ENCODE measurements around the gene TMEM38B. TPM values are rescaled to one million over a fixed set of nuclear protein-coding genes. Genes with fewer than 3 reads are reported as not detected.

Gene TMEM38B
- total and polyA plus RNA-seq, 2 experiments from 2014 or later, result 9.4 to 14.7 TPM

DNA sequence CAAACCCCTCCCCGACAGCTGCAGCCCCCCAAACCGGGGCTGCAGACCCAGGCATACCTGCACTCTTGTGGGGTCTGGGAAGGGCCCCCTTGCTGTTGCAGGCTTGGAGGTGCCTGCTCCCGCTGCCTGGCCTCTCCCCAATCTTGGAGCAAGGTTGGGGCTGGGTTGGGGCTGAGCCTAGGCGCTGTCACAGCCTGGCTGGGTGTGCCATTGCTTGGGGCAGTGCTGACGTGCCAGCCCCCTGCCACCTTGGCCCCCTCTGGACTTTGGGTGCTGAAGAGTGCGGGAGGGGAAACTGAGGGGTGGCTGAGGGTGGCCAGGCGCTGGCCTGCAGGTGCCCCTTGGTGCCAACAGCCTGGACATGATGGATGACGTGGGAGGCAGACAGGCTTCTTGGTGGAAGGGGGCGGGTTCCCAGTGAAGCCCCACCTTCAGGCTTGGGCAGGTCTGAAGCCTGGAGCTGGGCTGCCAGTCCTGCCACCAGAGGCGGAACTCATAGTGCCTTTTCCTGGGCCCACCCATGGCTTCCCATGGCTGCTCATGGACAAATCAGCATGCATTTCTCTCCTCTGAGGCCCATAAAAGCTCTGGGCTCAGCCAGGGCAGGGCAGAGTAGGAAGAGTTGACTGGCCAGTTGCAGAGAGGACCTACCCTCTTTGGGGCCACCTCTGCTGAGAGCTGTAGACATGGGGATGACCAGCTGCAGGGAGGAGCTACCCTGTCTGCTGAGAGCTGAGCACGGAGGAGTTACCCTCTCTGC is 19.1 kb downstream of the TMEM38B start:
- Histone ChIP-seq H3K27ac (ENCODE audit: low read depth) (no peak overlapping the region), H3K4me2 (no peak overlapping the region), H3F3A (replicated peaks; ENCODE audit: low read depth) (no peaks in the 10 kb centered on the region), H3K27me3 (ENCODE audit: insufficient read depth) (no peaks in the 10 kb centered on the region), H3K4me3 (no peak overlapping the region), H2AFZ (no peak overlapping the region), H4K20me1 (replicated peaks; ENCODE audit: insufficient read depth) (no peaks in the 10 kb centered on the region), H3K79me2 (replicated peaks; ENCODE audit: insufficient read depth) (no peaks in the 10 kb centered on the region), H3K4me1 (ENCODE audit: insufficient read depth) (no peaks in the 10 kb centered on the region), H3K9me2 (ENCODE audit: insufficient read depth) (no peaks in the 10 kb centered on the region), H3K36me3 (ENCODE audit: insufficient read depth) (no peaks in the 10 kb centered on the region)
- ATAC-seq, result no peak
- no peak for DNase-seq (ENCODE audit: low spot score)
- H3K4me3 Mint-ChIP-seq, result no peak overlapping the region
- TF ChIP-seq CREB1 (CRISPR knock-in tag; IDR thresholded peaks at IDR 0.05; ENCODE audit: low read depth) (no peak), STAT1 (IDR thresholded peaks at IDR 0.05; ENCODE audit: unreplicated experiment) (no peak), NANOG (IDR thresholded peaks at IDR 0.05; ENCODE audit: borderline replicate concordance) (no peak), JUNB (IDR thresholded peaks at IDR 0.05; ENCODE audit: unreplicated experiment) (no peak), ZNF331 (CRISPR knock-in tag; IDR thresholded peaks at IDR 0.05; ENCODE audit: low read depth) (no peak), ZNF114 (CRISPR knock-in tag; IDR thresholded peaks at IDR 0.05) (no peak), EZH2 (IDR thresholded peaks at IDR 0.05; ENCODE audit: low read depth, unreplicated experiment) (no peak), EZH2phosphoT487 (IDR thresholded peaks at IDR 0.05; ENCODE audit: unreplicated experiment) (no peak), POLR2AphosphoS5 (IDR thresholded peaks at IDR 0.05; ENCODE audit: low read depth) (no peak)
- TF ChIP-seq, protein P1, sequence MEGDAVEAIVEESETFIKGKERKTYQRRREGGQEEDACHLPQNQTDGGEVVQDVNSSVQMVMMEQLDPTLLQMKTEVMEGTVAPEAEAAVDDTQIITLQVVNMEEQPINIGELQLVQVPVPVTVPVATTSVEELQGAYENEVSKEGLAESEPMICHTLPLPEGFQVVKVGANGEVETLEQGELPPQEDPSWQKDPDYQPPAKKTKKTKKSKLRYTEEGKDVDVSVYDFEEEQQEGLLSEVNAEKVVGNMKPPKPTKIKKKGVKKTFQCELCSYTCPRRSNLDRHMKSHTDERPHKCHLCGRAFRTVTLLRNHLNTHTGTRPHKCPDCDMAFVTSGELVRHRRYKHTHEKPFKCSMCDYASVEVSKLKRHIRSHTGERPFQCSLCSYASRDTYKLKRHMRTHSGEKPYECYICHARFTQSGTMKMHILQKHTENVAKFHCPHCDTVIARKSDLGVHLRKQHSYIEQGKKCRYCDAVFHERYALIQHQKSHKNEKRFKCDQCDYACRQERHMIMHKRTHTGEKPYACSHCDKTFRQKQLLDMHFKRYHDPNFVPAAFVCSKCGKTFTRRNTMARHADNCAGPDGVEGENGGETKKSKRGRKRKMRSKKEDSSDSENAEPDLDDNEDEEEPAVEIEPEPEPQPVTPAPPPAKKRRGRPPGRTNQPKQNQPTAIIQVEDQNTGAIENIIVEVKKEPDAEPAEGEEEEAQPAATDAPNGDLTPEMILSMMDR (conservative IDR thresholded peaks at IDR 0.05; ENCODE audit: low read depth in 2 of 2), result no peak
- TF ChIP-seq, protein P2, sequence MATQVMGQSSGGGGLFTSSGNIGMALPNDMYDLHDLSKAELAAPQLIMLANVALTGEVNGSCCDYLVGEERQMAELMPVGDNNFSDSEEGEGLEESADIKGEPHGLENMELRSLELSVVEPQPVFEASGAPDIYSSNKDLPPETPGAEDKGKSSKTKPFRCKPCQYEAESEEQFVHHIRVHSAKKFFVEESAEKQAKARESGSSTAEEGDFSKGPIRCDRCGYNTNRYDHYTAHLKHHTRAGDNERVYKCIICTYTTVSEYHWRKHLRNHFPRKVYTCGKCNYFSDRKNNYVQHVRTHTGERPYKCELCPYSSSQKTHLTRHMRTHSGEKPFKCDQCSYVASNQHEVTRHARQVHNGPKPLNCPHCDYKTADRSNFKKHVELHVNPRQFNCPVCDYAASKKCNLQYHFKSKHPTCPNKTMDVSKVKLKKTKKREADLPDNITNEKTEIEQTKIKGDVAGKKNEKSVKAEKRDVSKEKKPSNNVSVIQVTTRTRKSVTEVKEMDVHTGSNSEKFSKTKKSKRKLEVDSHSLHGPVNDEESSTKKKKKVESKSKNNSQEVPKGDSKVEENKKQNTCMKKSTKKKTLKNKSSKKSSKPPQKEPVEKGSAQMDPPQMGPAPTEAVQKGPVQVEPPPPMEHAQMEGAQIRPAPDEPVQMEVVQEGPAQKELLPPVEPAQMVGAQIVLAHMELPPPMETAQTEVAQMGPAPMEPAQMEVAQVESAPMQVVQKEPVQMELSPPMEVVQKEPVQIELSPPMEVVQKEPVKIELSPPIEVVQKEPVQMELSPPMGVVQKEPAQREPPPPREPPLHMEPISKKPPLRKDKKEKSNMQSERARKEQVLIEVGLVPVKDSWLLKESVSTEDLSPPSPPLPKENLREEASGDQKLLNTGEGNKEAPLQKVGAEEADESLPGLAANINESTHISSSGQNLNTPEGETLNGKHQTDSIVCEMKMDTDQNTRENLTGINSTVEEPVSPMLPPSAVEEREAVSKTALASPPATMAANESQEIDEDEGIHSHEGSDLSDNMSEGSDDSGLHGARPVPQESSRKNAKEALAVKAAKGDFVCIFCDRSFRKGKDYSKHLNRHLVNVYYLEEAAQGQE (IDR thresholded peaks at IDR 0.05; ENCODE audit: unreplicated experiment), result no peak
- TF ChIP-seq, protein P3, sequence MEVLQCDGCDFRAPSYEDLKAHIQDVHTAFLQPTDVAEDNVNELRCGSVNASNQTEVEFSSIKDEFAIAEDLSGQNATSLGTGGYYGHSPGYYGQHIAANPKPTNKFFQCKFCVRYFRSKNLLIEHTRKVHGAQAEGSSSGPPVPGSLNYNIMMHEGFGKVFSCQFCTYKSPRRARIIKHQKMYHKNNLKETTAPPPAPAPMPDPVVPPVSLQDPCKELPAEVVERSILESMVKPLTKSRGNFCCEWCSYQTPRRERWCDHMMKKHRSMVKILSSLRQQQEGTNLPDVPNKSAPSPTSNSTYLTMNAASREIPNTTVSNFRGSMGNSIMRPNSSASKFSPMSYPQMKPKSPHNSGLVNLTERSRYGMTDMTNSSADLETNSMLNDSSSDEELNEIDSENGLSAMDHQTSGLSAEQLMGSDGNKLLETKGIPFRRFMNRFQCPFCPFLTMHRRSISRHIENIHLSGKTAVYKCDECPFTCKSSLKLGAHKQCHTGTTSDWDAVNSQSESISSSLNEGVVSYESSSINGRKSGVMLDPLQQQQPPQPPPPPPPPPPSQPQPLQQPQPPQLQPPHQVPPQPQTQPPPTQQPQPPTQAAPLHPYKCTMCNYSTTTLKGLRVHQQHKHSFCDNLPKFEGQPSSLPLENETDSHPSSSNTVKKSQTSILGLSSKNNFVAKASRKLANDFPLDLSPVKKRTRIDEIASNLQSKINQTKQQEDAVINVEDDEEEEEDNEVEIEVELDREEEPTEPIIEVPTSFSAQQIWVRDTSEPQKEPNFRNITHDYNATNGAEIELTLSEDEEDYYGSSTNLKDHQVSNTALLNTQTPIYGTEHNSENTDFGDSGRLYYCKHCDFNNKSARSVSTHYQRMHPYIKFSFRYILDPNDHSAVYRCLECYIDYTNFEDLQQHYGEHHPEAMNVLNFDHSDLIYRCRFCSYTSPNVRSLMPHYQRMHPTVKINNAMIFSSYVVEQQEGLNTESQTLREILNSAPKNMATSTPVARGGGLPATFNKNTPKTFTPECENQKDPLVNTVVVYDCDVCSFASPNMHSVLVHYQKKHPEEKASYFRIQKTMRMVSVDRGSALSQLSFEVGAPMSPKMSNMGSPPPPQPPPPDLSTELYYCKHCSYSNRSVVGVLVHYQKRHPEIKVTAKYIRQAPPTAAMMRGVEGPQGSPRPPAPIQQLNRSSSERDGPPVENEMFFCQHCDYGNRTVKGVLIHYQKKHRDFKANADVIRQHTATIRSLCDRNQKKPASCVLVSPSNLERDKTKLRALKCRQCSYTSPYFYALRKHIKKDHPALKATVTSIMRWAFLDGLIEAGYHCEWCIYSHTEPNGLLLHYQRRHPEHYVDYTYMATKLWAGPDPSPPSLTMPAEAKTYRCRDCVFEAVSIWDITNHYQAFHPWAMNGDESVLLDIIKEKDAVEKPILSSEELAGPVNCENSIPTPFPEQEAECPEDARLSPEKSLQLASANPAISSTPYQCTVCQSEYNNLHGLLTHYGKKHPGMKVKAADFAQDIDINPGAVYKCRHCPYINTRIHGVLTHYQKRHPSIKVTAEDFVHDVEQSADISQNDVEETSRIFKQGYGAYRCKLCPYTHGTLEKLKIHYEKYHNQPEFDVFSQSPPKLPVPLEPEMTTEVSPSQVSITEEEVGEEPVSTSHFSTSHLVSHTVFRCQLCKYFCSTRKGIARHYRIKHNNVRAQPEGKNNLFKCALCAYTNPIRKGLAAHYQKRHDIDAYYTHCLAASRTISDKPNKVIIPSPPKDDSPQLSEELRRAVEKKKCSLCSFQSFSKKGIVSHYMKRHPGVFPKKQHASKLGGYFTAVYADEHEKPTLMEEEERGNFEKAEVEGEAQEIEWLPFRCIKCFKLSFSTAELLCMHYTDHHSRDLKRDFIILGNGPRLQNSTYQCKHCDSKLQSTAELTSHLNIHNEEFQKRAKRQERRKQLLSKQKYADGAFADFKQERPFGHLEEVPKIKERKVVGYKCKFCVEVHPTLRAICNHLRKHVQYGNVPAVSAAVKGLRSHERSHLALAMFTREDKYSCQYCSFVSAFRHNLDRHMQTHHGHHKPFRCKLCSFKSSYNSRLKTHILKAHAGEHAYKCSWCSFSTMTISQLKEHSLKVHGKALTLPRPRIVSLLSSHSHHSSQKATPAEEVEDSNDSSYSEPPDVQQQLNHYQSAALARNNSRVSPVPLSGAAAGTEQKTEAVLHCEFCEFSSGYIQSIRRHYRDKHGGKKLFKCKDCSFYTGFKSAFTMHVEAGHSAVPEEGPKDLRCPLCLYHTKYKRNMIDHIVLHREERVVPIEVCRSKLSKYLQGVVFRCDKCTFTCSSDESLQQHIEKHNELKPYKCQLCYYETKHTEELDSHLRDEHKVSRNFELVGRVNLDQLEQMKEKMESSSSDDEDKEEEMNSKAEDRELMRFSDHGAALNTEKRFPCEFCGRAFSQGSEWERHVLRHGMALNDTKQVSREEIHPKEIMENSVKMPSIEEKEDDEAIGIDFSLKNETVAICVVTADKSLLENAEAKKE (CRISPR knock-in tag; IDR thresholded peaks at IDR 0.05), result no peak
- TF ChIP-seq, protein P4, sequence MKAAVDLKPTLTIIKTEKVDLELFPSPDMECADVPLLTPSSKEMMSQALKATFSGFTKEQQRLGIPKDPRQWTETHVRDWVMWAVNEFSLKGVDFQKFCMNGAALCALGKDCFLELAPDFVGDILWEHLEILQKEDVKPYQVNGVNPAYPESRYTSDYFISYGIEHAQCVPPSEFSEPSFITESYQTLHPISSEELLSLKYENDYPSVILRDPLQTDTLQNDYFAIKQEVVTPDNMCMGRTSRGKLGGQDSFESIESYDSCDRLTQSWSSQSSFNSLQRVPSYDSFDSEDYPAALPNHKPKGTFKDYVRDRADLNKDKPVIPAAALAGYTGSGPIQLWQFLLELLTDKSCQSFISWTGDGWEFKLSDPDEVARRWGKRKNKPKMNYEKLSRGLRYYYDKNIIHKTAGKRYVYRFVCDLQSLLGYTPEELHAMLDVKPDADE (IDR thresholded peaks at IDR 0.05), result no peak
- H3K36me3 Mint-ChIP-seq (ENCODE audit: low read depth), result 0 out of 3 replicates have a peak, but pooled peaks cover 7% of the 10 kb centered on the region
- H3K9me3 Mint-ChIP-seq, result no peaks in the 10 kb centered on the region
- peaks cover 5% of the 10 kb centered on the region for H3K27me3 Mint-ChIP-seq (ENCODE audit: insufficient read depth, low read depth, poor library complexity)
- H3K27ac Mint-ChIP-seq, result no peak overlapping the region
- H3K4me1 Mint-ChIP-seq, result no peaks in the 10 kb centered on the region

All from GM23338 (cell line).